ENCODE data around the gene KCNN4.
A peak's percentile ranks its signal among the peaks of the same experiment; 100 is the strongest.
"Not testable (repeated sequence)": the region's sequence is repeated elsewhere in the genome, so short reads cannot be mapped to it uniquely, and the experiment has no call there.

KCNN4 gene

GRCh38 chr19:43780706-43781525, at the start of gene KCNN4:
TSS of gene KCNN4 (minus strand) at chr19:43780973. CDS start at chr19:43780861, 112 bp downstream.
- TF ChIP-seq Cebpa-rat (IDR thresholded peaks at IDR 0.05): no peak
- H3K9me3 ChIP-seq (replicated peaks in 1 of 11): no peaks in the 10 kb centered on the region

GRCh38 chr19:43826787-43827754, 46.3 kb upstream of the KCNN4 start, which contains the start of gene ZNF283:
TSS of gene ZNF283 (plus strand) at chr19:43827321. CDS start at chr19:43833505, 6,184 bp downstream.
- Histone ChIP-seq H3K27me3 (no peaks in the 10 kb centered on the region), H3K4me1 (peaks cover 6 to 12% (median 8%) of the 10 kb centered on the region in 10 experiments; a peak in 19 of 20 replicates), H3K36me3 (peaks cover 35 to 41% (median 39%) of the 10 kb centered on the region in 11 experiments), H3K9me3 (replicated peaks in 1 of 11) (peaks cover 5 to 55% (median 22%) of the 10 kb centered on the region in 11 experiments; a peak in 18 of 22 replicates), H4K20me1 (no peaks in the 10 kb centered on the region), H3K9ac (peak within 1 kb of the TSS; percentile 46 to 79 (median 74); a peak in 21 of 22 replicates), H3K27ac (peak within 1 kb of the TSS in 8 of 11 experiments; percentile 30 to 71 (median 50); a peak in 11 of 22 replicates), H3K4me2 (peak within 1 kb of the TSS; percentile 78 to 93 (median 89)), H3K4me3 (peak within 1 kb of the TSS; percentile 55 to 78 (median 68))
- TF ChIP-seq Cebpa-rat (IDR thresholded peaks at IDR 0.05): no peak

More at GRCh38 chr19:43780706-43781525, at the start of gene KCNN4:
- Histone ChIP-seq H3K4me2 (peak within 1 kb of the TSS; percentile 85 to 100 (median 93)), H3K27me3 (no peaks in the 10 kb centered on the region), H3K36me3 (peaks cover 0 to 10% (median 0%) of the 10 kb centered on the region in 11 experiments; a peak in 8 of 22 replicates), H4K20me1 (peaks cover 0 to 8% (median 0%) of the 10 kb centered on the region in 11 experiments; a peak in 2 of 22 replicates), H3K27ac (peak within 1 kb of the TSS; percentile 60 to 91 (median 81)), H3K4me1 (peaks cover 78 to 94% (median 87%) of the 10 kb centered on the region in 10 experiments), H3K9ac (peak within 1 kb of the TSS; percentile 70 to 84 (median 80)), H3K4me3 (peak within 1 kb of the TSS; percentile 59 to 80 (median 64))

GRCh38 chr19:43824572-43824971, 43.8 kb upstream of the KCNN4 start:
- not testable (repeated sequence) for H3K9ac ChIP-seq, H3K27me3 ChIP-seq, H3K27ac ChIP-seq, H3K4me2 ChIP-seq, H4K20me1 ChIP-seq, H3K4me3 ChIP-seq
- H3K36me3 ChIP-seq: peaks cover 11 to 16% (median 14%) of the 10 kb centered on the region in 11 experiments
- peaks cover 6 to 12% (median 8%) of the 10 kb centered on the region in 10 experiments; a peak in 19 of 20 replicates for H3K4me1 ChIP-seq
- peaks cover 0 to 43% (median 10%) of the 10 kb centered on the region in 11 experiments; a peak in 17 of 22 replicates for H3K9me3 ChIP-seq (replicated peaks in 1 of 11)

DNA sequence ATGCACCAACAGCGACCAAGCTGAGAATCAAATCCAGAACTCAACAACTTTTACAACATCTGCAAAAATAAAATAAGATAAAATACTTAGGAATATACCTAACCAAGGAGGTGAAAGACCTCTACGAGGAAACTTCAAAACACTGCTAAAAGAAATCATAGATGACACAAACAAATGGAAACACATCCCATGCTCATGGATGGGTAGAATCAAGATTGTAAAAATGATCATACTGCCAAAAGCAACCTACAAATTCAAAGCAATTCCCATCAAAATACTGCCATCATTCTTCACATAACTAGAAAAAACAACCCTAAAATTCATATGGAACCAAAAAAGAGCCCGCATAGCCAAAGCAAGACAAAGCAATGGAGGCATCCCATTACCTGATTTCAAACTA, 43.1 kb upstream of the KCNN4 start:
- not testable (repeated sequence) for H4K20me1 ChIP-seq
- peaks cover 0 to 40% (median 9%) of the 10 kb centered on the region in 11 experiments; a peak in 14 of 22 replicates for H3K9me3 ChIP-seq (replicated peaks in 1 of 11)

DNA sequence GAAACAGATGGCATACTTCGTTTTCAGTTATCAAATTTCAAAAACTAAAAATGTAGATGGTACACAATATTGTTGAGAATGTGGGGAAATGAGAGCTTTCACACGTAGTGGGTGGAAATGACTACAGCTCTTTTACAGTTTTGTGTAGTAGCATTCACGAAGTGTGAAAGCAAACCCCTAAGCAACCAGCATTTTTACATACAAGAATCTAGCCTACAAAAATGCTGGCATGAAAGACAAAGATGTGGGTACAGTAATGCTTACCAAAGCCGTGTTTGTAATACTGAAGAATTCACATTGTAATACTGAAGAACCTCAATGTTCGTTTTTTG, 40.1 kb upstream of the KCNN4 start:
- no peak overlapping the region for H3K4me2 ChIP-seq

More for the DNA sequence above, 43.1 kb upstream of the KCNN4 start:
- H3K27me3 ChIP-seq, H3K36me3 ChIP-seq, H3K9ac ChIP-seq, H3K4me2 ChIP-seq, H3K4me3 ChIP-seq, H3K27ac ChIP-seq: not testable (repeated sequence)
- peaks cover 6 to 12% (median 8%) of the 10 kb centered on the region in 10 experiments; a peak in 19 of 20 replicates for H3K4me1 ChIP-seq

DNA sequence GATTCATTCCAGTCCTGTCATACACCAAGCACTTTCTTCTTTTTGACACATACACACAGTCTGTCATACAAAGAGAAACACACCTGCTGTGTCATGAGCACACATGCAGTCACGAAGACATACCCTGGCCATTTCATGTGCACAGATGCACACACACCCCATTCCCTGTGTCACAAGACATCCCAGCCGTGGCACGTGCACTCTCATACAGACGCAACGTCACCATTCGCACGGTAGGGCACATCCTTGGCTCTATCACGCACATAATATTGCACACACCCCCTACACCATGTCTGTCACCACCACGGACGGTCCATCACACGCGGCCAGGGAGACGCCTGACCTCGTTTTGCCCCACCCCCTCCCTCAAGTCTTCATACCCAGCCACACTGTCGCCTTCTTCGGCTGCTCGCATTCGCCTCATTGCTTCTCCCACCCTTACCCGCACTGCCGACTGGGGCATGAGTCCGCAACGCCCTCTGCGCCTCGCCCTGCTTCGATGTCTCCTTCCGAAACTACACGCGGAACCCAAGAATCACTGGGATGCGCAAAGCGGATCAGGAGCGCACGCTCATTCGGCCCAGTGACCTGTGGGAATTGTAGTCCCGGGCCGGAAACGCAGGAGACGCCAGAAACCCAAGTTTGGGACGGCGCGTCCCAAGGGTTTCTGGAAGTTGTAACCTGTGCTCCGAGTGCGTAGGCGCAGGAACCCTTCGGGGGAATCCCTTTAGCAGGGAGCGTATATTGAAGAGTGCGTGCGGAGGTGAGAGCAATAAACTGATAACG, 39.5 kb upstream of the KCNN4 start:
- no peak overlapping the region for H3K9ac ChIP-seq
- no peaks in the 10 kb centered on the region for H4K20me1 ChIP-seq
- no peaks in the 10 kb centered on the region for H3K27me3 ChIP-seq
- no peak overlapping the region for H3K4me3 ChIP-seq
- no peaks in the 10 kb centered on the region for H3K4me1 ChIP-seq
- no peak overlapping the region for H3K27ac ChIP-seq
- H3K4me2 ChIP-seq: no peak overlapping the region
- TF ChIP-seq Cebpa-rat (IDR thresholded peaks at IDR 0.05): no peak
- peaks cover 0 to 20% (median 9%) of the 10 kb centered on the region in 11 experiments; a peak in 11 of 22 replicates for H3K9me3 ChIP-seq (replicated peaks in 1 of 11)
- H3K36me3 ChIP-seq: no peaks in the 10 kb centered on the region

More for the DNA sequence above, 40.1 kb upstream of the KCNN4 start:
- Histone ChIP-seq H3K9ac (no peak overlapping the region), H4K20me1 (no peaks in the 10 kb centered on the region), H3K9me3 (replicated peaks in 1 of 11) (peaks cover 0 to 25% (median 9%) of the 10 kb centered on the region in 11 experiments; a peak in 12 of 22 replicates), H3K4me3 (no peak overlapping the region), H3K27ac (no peak overlapping the region), H3K4me1 (no peaks in the 10 kb centered on the region), H3K36me3 (no peaks in the 10 kb centered on the region), H3K27me3 (no peaks in the 10 kb centered on the region)
- TF ChIP-seq Cebpa-rat (IDR thresholded peaks at IDR 0.05): no peak

DNA sequence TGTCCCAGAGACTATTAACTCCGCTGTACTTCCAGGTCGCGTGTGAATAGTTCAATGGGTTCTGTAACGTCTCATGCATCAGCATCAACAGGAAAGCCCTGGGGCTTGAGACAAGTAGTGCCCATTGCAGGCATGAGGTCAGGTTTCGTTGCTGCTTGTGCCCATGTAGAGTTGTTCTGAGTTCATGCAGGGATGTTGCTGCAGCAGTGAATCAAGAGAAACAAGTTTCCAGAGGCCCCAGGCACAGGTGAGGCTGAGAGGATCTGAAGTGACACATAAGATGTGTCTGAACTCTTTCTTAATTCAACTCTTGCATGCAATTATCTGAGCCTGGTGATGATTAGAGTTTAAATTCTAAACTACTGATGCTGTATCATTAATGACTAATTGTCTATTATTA, 37.7 kb upstream of the KCNN4 start:
- Histone ChIP-seq H3K27me3 (no peaks in the 10 kb centered on the region), H3K4me2 (no peak overlapping the region), H3K4me3 (no peak overlapping the region), H3K9ac (no peak overlapping the region), H3K27ac (no peak overlapping the region), H3K9me3 (replicated peaks in 1 of 11) (peaks cover 0 to 17% (median 9%) of the 10 kb centered on the region in 11 experiments; a peak in 11 of 22 replicates), H3K36me3 (no peaks in the 10 kb centered on the region), H3K4me1 (no peaks in the 10 kb centered on the region), H4K20me1 (no peaks in the 10 kb centered on the region)
- no peak for TF ChIP-seq Cebpa-rat (IDR thresholded peaks at IDR 0.05)

DNA sequence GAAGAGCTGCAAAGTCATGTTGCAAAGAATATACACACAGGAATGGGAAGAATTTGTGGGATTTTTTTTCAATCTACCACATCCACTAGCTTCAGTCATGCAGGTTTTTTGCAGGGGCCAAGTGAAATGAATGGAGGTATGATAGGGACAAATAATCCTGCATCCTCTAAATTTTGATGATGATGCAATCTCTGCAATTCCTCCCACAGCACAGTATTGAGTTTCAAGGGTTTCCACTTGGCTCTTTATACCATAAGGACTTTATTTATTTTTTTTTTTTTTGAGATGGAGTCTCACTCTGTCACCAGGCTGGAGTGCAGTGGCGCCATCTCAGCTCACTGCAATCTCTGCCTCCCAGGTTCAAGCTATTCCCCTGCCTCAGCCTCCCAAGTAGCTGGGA, 36.7 kb upstream of the KCNN4 start:
- not testable (repeated sequence) for H3K4me2 ChIP-seq, H3K4me1 ChIP-seq, H3K27ac ChIP-seq, H3K27me3 ChIP-seq, H4K20me1 ChIP-seq, H3K9ac ChIP-seq, H3K36me3 ChIP-seq, H3K4me3 ChIP-seq
- peak in 1 of 11 experiments; percentile 40; a peak in 1 of 22 replicates for TF ChIP-seq Cebpa-rat (IDR thresholded peaks at IDR 0.05)
- peaks cover 0 to 17% (median 7%) of the 10 kb centered on the region in 11 experiments; a peak in 11 of 22 replicates for H3K9me3 ChIP-seq (replicated peaks in 1 of 11)

Measured in BLaER1 treated with 17β-estradiol and CSF1 and Interleukin-3, amounts not matched to agents 10 nM and 100 nM (cell line).